Stimulated activated naive CD4-positive, alpha-beta T cell (primary cell): ENCODE measurements around the gene SLC14A1.

Experiments
- DNase-seq, 6 experiments: peaks; one replicate each; lab custom pipeline; 2025; lab: John Stamatoyannopoulos, UW

Gene SLC14A1

GRCh38 chr18:45723567-45724355 is at the start of gene SLC14A1:
Gene SLC14A1 (plus strand): TSS chr18:45724181. CDS start chr18:45730321, 6,140 bp downstream.
- DNase-seq = no peak

- no peak for DNase-seq
Measured at GRCh38 chr18:45677276-45677807, 46.6 kb upstream of the SLC14A1 start.

GRCh38 chr18:45678441-45678840 is 45.5 kb upstream of the SLC14A1 start:
- DNase-seq = no peak

- DNase-seq = no peak
Measured at GRCh38 chr18:45678850-45679249, 45.1 kb upstream of the SLC14A1 start.

- no peak for DNase-seq
Measured at GRCh38 chr18:45680066-45680690, 43.8 kb upstream of the SLC14A1 start.

GRCh38 chr18:45682181-45682580 is 41.8 kb upstream of the SLC14A1 start:
- no peak for DNase-seq

GRCh38 chr18:45684341-45685115 is 39.5 kb upstream of the SLC14A1 start:
- DNase-seq = no peak

GRCh38 chr18:45686891-45687611 is 36.9 kb upstream of the SLC14A1 start:
- DNase-seq = peak; percentile 19 to 89 (median 60)

- peak in 4 of 6 experiments; percentile 4 to 63 (median 29) for DNase-seq
Measured at GRCh38 chr18:45687621-45688020, 36.4 kb upstream of the SLC14A1 start.

- DNase-seq = no peak
Measured at GRCh38 chr18:45688113-45688512, 35.9 kb upstream of the SLC14A1 start.

- DNase-seq = peak; percentile 14 to 63 (median 27)
Measured at GRCh38 chr18:45688833-45689232, 35.1 kb upstream of the SLC14A1 start.

- no peak for DNase-seq
Measured at GRCh38 chr18:45689396-45689795, 34.6 kb upstream of the SLC14A1 start.

GRCh38 chr18:45690975-45691815 is 32.8 kb upstream of the SLC14A1 start:
- peak; percentile 44 to 80 (median 63) for DNase-seq

GRCh38 chr18:45691816-45692179 is 32.2 kb upstream of the SLC14A1 start:
- DNase-seq = no peak

- no peak for DNase-seq
Measured at GRCh38 chr18:45702708-45703265, 21.2 kb upstream of the SLC14A1 start.

GRCh38 chr18:45708831-45709230 is 15.2 kb upstream of the SLC14A1 start:
- DNase-seq = no peak

GRCh38 chr18:45712061-45712460 is 11.9 kb upstream of the SLC14A1 start:
- no peak for DNase-seq

- DNase-seq = no peak
Measured at GRCh38 chr18:45713239-45713638, 10.7 kb upstream of the SLC14A1 start.

- DNase-seq = no peak
Measured at GRCh38 chr18:45715212-45715780, 8.7 kb upstream of the SLC14A1 start.

- no peak for DNase-seq
Measured at GRCh38 chr18:45719106-45719505, 4.9 kb upstream of the SLC14A1 start.
